ENCODE measurements around the gene ELMO1.

The ELMO1 gene

DNA sequence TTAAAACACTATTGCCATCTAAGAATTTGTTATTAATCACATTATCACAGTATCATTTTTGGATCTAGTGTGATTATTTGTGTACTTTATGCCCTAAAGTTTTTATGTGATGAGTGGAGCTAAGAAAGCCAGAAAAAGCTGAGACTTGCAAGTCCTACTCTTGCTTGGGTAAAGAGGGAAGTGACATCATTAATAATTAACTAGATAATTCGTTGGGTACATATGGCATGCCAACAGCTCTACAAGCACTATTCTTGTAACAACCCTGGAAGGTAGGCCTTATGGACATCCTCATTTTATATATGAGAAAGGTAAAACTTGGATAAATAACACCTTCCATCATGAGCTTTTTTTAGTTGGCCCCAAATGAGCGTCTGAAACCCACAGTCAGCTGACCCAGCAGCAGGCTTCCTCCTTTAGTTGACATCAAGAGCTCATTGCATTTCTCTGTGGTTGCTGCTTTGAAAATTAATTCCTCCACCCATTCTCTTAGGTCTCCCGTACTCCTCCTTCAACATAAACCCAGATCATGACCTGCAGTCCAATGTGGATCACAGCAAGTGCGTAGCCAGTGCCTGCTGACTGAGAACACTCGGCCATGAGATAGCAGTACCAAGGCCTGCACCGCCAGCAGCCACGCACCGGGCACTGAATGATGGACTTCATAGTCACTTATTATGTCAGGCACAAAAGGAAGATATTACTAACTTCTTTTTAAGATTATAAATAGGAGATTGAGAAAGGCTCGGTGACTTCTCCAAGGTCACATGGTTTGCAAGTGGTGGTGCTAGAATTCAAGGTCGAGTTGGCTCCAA, 432.4 kb downstream of the ELMO1 start:
- DNase-seq (no peak), ATAC-seq (ENCODE audit: insufficient read depth, low read depth) (no peak)
- H4K20me1 ChIP-seq (ENCODE audit: insufficient read depth, low read length) = no peaks in the 10 kb centered on the region
- H3K27ac ChIP-seq (ENCODE audit: low read length) = no peak overlapping the region
- H3K27me3 ChIP-seq (ENCODE audit: insufficient read depth, low read length, poor library complexity) = no peaks in the 10 kb centered on the region
- H3K4me2 ChIP-seq (ENCODE audit: insufficient read depth, low read length) = no peak overlapping the region
- no peaks in the 10 kb centered on the region for H3K9me3 ChIP-seq (ENCODE audit: insufficient read depth, low read length, severe bottlenecking)
- TF ChIP-seq, protein P1, sequence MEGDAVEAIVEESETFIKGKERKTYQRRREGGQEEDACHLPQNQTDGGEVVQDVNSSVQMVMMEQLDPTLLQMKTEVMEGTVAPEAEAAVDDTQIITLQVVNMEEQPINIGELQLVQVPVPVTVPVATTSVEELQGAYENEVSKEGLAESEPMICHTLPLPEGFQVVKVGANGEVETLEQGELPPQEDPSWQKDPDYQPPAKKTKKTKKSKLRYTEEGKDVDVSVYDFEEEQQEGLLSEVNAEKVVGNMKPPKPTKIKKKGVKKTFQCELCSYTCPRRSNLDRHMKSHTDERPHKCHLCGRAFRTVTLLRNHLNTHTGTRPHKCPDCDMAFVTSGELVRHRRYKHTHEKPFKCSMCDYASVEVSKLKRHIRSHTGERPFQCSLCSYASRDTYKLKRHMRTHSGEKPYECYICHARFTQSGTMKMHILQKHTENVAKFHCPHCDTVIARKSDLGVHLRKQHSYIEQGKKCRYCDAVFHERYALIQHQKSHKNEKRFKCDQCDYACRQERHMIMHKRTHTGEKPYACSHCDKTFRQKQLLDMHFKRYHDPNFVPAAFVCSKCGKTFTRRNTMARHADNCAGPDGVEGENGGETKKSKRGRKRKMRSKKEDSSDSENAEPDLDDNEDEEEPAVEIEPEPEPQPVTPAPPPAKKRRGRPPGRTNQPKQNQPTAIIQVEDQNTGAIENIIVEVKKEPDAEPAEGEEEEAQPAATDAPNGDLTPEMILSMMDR (IDR thresholded peaks at IDR 0.05; ENCODE audit: borderline replicate concordance, extremely low read depth, low read length, poor library complexity, severe bottlenecking) = no peak
- no peak for TF ChIP-seq EZH2 (IDR thresholded peaks at IDR 0.05; ENCODE audit: borderline replicate concordance, low read depth, low read length, severe bottlenecking)
- no peak overlapping the region for H3K4me3 ChIP-seq (ENCODE audit: low read depth in 1 of 2, low read length in 2 of 2)
- H3K79me2 ChIP-seq (ENCODE audit: insufficient read depth, low read length) = no peaks in the 10 kb centered on the region
- H3K36me3 ChIP-seq (ENCODE audit: insufficient read depth, low read length) = peaks cover 21% of the 10 kb centered on the region; the same call in 1 of the 2 replicates
- H3K4me1 ChIP-seq (ENCODE audit: insufficient read depth, low read length) = no peaks in the 10 kb centered on the region
- no peak overlapping the region for H2AFZ ChIP-seq (ENCODE audit: low read depth, low read length)
- H3K9ac ChIP-seq (ENCODE audit: low read depth, low read length) = no peak overlapping the region

DNA sequence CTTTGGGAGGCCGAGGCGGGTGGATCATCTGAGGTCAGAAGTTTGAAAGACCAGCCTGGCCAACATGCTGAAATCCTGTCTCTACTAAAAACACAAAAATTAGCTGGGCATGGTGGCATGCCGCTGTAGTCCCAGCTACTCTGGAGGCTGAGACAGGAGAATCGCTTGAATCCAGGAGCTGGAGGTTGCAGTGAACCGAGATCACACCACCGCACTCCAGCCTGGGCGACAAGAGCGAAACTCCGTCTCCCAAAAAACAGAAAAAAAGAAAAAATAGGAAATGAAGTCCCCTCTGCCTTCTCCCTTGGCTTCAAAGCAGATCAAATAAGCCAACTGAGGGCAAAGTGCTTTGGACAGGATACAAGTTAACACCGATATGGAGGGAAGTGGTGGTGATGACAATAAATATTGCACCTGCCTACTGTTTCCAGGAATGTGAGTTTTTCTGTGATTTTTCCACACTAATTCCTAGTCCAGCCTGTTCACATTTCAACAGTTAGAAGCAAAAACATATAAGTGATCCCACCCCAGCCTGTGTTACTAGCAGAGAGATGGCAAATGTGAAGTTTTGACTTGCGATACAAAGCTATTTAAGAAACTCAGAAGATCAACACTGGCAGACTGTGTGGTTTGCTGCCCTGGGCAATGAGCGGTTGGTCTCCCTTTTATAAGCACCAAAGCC, 433.2 kb downstream of the ELMO1 start:
- H3K27ac ChIP-seq (ENCODE audit: low read length) = no peak overlapping the region

DNA sequence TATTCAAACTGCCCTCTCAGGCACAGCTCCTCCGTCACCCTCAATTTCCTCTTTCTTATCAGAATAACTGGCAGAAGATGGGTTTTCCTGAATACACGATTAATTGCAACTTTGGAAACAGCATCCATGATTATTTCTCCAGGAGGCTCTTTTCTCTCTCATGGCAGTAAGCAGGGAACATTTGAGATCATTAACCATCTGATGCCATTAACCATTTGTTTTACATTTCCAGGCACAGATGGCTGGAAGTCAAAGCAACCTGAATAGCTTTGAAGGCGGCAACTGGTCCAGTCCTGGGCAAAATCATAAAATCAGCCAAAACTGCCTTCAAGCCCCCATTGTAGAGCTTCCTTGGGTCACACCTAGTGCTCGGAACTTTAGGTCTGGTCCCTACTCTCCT, 434.9 kb downstream of the ELMO1 start:
- Histone ChIP-seq H3K4me2 (ENCODE audit: insufficient read depth, low read length) (no peak overlapping the region), H3K4me1 (ENCODE audit: insufficient read depth, low read length) (no peaks in the 10 kb centered on the region), H3K27ac (ENCODE audit: low read length) (no peak overlapping the region), H3K9me3 (ENCODE audit: insufficient read depth, low read length, severe bottlenecking) (no peaks in the 10 kb centered on the region), H2AFZ (ENCODE audit: low read depth, low read length) (no peak overlapping the region), H3K9ac (ENCODE audit: low read depth, low read length) (no peak overlapping the region), H3K4me3 (ENCODE audit: low read depth in 1 of 2, low read length in 2 of 2) (no peak overlapping the region), H3K79me2 (ENCODE audit: insufficient read depth, low read length) (no peaks in the 10 kb centered on the region), H4K20me1 (ENCODE audit: insufficient read depth, low read length) (no peaks in the 10 kb centered on the region), H3K36me3 (ENCODE audit: insufficient read depth, low read length) (peaks cover 26% of the 10 kb centered on the region; the same call in 1 of the 2 replicates), H3K27me3 (ENCODE audit: insufficient read depth, low read length, poor library complexity) (no peaks in the 10 kb centered on the region)
- DNase-seq = no peak
- no peak for TF ChIP-seq EZH2 (IDR thresholded peaks at IDR 0.05; ENCODE audit: borderline replicate concordance, low read depth, low read length, severe bottlenecking)
- TF ChIP-seq, protein P1 (IDR thresholded peaks at IDR 0.05; ENCODE audit: borderline replicate concordance, extremely low read depth, low read length, poor library complexity, severe bottlenecking) = no peak
- ATAC-seq (ENCODE audit: insufficient read depth, low read depth) = no peak

More for the DNA sequence above, 433.2 kb downstream of the ELMO1 start:
- Histone ChIP-seq H2AFZ (ENCODE audit: low read depth, low read length) (no peak overlapping the region), H3K9ac (ENCODE audit: low read depth, low read length) (no peak overlapping the region), H3K27me3 (ENCODE audit: insufficient read depth, low read length, poor library complexity) (no peaks in the 10 kb centered on the region), H3K4me1 (ENCODE audit: insufficient read depth, low read length) (no peaks in the 10 kb centered on the region), H3K4me2 (ENCODE audit: insufficient read depth, low read length) (no peak overlapping the region), H4K20me1 (ENCODE audit: insufficient read depth, low read length) (no peaks in the 10 kb centered on the region), H3K9me3 (ENCODE audit: insufficient read depth, low read length, severe bottlenecking) (no peaks in the 10 kb centered on the region), H3K4me3 (ENCODE audit: low read depth in 1 of 2, low read length in 2 of 2) (no peak overlapping the region), H3K79me2 (ENCODE audit: insufficient read depth, low read length) (no peaks in the 10 kb centered on the region), H3K36me3 (ENCODE audit: insufficient read depth, low read length) (peaks cover 24% of the 10 kb centered on the region; the same call in 1 of the 2 replicates)
- DNase-seq (no peak), ATAC-seq (ENCODE audit: insufficient read depth, low read depth) (no peak)
- TF ChIP-seq EZH2 (IDR thresholded peaks at IDR 0.05; ENCODE audit: borderline replicate concordance, low read depth, low read length, severe bottlenecking) = no peak
- TF ChIP-seq, protein P1 (IDR thresholded peaks at IDR 0.05; ENCODE audit: borderline replicate concordance, extremely low read depth, low read length, poor library complexity, severe bottlenecking) = no peak

Data from DND-41 (cell line).